ENCODE data around the gene SAMD7. TPM values are rescaled to one million over a fixed set of nuclear protein-coding genes. Genes with fewer than 3 reads are reported as not detected.

SAMD7 gene
- total and polyA plus RNA-seq, 9 of the 15 experiments (the other 6 are each of a cell fraction or from before 2014, with no cell fraction given): not detected

DNA sequence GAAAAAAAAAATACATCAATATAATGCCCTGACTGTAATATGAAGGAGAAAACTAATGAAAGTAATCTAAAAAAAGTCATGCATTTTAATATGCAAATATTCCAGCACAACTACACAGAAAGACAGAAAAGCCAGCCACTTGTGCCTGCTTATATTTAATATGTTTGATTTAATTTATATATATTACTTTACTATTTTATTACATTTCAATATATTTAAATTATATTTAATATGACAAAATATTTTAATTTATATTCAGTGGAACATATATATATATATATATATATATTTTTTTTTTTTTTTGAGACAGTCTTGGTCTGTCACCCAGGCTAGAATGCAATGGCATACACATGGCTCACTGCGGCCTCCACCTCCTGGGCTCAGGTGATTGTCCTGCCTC is 14.1 kb upstream of the SAMD7 start (continued):
- TF ChIP-seq, protein P1, sequence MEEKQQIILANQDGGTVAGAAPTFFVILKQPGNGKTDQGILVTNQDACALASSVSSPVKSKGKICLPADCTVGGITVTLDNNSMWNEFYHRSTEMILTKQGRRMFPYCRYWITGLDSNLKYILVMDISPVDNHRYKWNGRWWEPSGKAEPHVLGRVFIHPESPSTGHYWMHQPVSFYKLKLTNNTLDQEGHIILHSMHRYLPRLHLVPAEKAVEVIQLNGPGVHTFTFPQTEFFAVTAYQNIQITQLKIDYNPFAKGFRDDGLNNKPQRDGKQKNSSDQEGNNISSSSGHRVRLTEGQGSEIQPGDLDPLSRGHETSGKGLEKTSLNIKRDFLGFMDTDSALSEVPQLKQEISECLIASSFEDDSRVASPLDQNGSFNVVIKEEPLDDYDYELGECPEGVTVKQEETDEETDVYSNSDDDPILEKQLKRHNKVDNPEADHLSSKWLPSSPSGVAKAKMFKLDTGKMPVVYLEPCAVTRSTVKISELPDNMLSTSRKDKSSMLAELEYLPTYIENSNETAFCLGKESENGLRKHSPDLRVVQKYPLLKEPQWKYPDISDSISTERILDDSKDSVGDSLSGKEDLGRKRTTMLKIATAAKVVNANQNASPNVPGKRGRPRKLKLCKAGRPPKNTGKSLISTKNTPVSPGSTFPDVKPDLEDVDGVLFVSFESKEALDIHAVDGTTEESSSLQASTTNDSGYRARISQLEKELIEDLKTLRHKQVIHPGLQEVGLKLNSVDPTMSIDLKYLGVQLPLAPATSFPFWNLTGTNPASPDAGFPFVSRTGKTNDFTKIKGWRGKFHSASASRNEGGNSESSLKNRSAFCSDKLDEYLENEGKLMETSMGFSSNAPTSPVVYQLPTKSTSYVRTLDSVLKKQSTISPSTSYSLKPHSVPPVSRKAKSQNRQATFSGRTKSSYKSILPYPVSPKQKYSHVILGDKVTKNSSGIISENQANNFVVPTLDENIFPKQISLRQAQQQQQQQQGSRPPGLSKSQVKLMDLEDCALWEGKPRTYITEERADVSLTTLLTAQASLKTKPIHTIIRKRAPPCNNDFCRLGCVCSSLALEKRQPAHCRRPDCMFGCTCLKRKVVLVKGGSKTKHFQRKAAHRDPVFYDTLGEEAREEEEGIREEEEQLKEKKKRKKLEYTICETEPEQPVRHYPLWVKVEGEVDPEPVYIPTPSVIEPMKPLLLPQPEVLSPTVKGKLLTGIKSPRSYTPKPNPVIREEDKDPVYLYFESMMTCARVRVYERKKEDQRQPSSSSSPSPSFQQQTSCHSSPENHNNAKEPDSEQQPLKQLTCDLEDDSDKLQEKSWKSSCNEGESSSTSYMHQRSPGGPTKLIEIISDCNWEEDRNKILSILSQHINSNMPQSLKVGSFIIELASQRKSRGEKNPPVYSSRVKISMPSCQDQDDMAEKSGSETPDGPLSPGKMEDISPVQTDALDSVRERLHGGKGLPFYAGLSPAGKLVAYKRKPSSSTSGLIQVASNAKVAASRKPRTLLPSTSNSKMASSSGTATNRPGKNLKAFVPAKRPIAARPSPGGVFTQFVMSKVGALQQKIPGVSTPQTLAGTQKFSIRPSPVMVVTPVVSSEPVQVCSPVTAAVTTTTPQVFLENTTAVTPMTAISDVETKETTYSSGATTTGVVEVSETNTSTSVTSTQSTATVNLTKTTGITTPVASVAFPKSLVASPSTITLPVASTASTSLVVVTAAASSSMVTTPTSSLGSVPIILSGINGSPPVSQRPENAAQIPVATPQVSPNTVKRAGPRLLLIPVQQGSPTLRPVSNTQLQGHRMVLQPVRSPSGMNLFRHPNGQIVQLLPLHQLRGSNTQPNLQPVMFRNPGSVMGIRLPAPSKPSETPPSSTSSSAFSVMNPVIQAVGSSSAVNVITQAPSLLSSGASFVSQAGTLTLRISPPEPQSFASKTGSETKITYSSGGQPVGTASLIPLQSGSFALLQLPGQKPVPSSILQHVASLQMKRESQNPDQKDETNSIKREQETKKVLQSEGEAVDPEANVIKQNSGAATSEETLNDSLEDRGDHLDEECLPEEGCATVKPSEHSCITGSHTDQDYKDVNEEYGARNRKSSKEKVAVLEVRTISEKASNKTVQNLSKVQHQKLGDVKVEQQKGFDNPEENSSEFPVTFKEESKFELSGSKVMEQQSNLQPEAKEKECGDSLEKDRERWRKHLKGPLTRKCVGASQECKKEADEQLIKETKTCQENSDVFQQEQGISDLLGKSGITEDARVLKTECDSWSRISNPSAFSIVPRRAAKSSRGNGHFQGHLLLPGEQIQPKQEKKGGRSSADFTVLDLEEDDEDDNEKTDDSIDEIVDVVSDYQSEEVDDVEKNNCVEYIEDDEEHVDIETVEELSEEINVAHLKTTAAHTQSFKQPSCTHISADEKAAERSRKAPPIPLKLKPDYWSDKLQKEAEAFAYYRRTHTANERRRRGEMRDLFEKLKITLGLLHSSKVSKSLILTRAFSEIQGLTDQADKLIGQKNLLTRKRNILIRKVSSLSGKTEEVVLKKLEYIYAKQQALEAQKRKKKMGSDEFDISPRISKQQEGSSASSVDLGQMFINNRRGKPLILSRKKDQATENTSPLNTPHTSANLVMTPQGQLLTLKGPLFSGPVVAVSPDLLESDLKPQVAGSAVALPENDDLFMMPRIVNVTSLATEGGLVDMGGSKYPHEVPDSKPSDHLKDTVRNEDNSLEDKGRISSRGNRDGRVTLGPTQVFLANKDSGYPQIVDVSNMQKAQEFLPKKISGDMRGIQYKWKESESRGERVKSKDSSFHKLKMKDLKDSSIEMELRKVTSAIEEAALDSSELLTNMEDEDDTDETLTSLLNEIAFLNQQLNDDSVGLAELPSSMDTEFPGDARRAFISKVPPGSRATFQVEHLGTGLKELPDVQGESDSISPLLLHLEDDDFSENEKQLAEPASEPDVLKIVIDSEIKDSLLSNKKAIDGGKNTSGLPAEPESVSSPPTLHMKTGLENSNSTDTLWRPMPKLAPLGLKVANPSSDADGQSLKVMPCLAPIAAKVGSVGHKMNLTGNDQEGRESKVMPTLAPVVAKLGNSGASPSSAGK (IDR thresholded peaks at IDR 0.05): no peak
- TF ChIP-seq FOXK1 (CRISPR knock-in tag; IDR thresholded peaks at IDR 0.05; ENCODE audit: borderline replicate concordance) (no peak), KDM4B (IDR thresholded peaks at IDR 0.05; ENCODE audit: borderline replicate concordance in 2 of 2, low read depth in 1 of 2) (no peak), ZNF253 (CRISPR knock-in tag; conservative IDR thresholded peaks at IDR 0.05) (no peak), SREBF2 (CRISPR knock-in tag; IDR thresholded peaks at IDR 0.05) (no peak), ILK (tag; IDR thresholded peaks at IDR 0.05; ENCODE audit: borderline replicate concordance, low read depth) (no peak), BCL6 (CRISPR knock-in tag; IDR thresholded peaks at IDR 0.05) (no peak), SNIP1 (IDR thresholded peaks at IDR 0.05; ENCODE audit: low read depth) (no peak), NCOR1 (IDR thresholded peaks at IDR 0.05) (no peak), ZBTB8A (IDR thresholded peaks at IDR 0.05; ENCODE audit: partially characterized antibody) (no peak)
- TF ChIP-seq, protein P2, sequence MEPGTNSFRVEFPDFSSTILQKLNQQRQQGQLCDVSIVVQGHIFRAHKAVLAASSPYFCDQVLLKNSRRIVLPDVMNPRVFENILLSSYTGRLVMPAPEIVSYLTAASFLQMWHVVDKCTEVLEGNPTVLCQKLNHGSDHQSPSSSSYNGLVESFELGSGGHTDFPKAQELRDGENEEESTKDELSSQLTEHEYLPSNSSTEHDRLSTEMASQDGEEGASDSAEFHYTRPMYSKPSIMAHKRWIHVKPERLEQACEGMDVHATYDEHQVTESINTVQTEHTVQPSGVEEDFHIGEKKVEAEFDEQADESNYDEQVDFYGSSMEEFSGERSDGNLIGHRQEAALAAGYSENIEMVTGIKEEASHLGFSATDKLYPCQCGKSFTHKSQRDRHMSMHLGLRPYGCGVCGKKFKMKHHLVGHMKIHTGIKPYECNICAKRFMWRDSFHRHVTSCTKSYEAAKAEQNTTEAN (CRISPR knock-in tag; IDR thresholded peaks at IDR 0.05): no peak

Data from K562 (cell line).